Measurements from ENCODE around the gene DSCAM.

Gene DSCAM

DNA sequence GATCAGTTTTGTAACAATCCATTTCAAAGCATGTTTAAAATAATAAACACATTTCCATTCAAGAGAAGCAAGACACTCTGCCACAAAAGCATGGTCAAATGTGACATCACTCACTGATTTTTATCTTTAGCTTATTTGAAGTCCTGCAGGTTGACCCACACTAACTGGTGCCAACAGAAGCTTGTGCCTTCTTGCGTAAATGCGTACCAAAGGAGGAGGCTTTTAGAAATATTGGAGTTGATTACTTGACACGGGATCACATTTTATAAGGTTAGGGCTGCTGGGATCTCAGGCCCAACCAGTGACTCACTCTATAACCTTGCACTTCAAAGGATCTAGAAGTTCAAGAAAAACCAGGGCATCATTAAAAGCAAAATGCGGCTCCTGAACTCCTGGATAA is 776.1 kb downstream of the DSCAM start:
- Histone ChIP-seq H3K4me3 (ENCODE audit: low read depth, low read length) (no peak overlapping the region), H3K27me3 (replicated peaks) (no peaks in the 10 kb centered on the region), H3K36me3 (replicated peaks) (no peaks in the 10 kb centered on the region), H3K27ac (no peak overlapping the region)
- DNase-seq = no peak
- in situ Hi-C loops (cut with HindIII; ENCODE audit: low pct_ligation_motif_present, low sequenced_read_pairs) = no loop called here
- TF ChIP-seq, protein P1, sequence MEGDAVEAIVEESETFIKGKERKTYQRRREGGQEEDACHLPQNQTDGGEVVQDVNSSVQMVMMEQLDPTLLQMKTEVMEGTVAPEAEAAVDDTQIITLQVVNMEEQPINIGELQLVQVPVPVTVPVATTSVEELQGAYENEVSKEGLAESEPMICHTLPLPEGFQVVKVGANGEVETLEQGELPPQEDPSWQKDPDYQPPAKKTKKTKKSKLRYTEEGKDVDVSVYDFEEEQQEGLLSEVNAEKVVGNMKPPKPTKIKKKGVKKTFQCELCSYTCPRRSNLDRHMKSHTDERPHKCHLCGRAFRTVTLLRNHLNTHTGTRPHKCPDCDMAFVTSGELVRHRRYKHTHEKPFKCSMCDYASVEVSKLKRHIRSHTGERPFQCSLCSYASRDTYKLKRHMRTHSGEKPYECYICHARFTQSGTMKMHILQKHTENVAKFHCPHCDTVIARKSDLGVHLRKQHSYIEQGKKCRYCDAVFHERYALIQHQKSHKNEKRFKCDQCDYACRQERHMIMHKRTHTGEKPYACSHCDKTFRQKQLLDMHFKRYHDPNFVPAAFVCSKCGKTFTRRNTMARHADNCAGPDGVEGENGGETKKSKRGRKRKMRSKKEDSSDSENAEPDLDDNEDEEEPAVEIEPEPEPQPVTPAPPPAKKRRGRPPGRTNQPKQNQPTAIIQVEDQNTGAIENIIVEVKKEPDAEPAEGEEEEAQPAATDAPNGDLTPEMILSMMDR (IDR thresholded peaks at IDR 0.05; ENCODE audit: low read depth, low read length, missing control alignments) = no peak

GRCh38 chr21:40067751-40068150 is 779.2 kb downstream of the DSCAM start:
- Histone ChIP-seq H3K27ac (no peak overlapping the region), H3K36me3 (replicated peaks) (no peaks in the 10 kb centered on the region), H3K27me3 (replicated peaks) (no peaks in the 10 kb centered on the region), H3K4me3 (ENCODE audit: low read depth, low read length) (no peak overlapping the region)
- in situ Hi-C loops (cut with HindIII; ENCODE audit: low pct_ligation_motif_present, low sequenced_read_pairs) = no loop called here
- TF ChIP-seq, protein P1 (IDR thresholded peaks at IDR 0.05; ENCODE audit: low read depth, low read length, missing control alignments) = no peak
- no peak for DNase-seq

DNA sequence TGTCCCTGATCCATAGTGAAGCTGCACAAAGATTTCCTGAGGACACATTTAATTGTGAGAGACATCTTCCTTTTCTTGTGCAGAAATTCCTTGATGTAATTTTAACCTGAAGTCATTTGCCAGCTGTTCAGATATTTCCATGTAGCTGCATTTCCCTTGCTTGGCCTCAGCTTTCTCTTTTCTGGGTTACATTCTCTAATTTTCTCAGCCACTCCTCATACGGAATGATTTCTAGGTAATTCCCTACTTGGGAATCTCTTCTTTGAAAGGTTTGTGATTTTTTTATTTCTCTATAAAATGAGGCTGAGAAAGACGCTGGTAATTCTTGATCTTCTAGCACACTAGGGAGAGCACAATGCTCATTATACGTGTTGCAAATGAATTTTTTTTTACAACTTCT is 780.7 kb downstream of the DSCAM start:
- H3K4me3 ChIP-seq (ENCODE audit: low read depth, low read length) = no peak overlapping the region
- H3K27ac ChIP-seq = no peak overlapping the region
- no peaks in the 10 kb centered on the region for H3K36me3 ChIP-seq (replicated peaks)
- TF ChIP-seq, protein P1 (IDR thresholded peaks at IDR 0.05; ENCODE audit: low read depth, low read length, missing control alignments) = no peak
- no peak for DNase-seq
- in situ Hi-C loops (cut with HindIII; ENCODE audit: low pct_ligation_motif_present, low sequenced_read_pairs) = no loop called here
- no peaks in the 10 kb centered on the region for H3K27me3 ChIP-seq (replicated peaks)

- TF ChIP-seq, protein P1 (IDR thresholded peaks at IDR 0.05; ENCODE audit: low read depth, low read length, missing control alignments) = no peak
- H3K4me3 ChIP-seq (ENCODE audit: low read depth, low read length) = no peak overlapping the region
- no peaks in the 10 kb centered on the region for H3K27me3 ChIP-seq (replicated peaks)
- no peak overlapping the region for H3K27ac ChIP-seq
- DNase-seq = no peak
- H3K36me3 ChIP-seq (replicated peaks) = no peaks in the 10 kb centered on the region
- in situ Hi-C loops (cut with HindIII; ENCODE audit: low pct_ligation_motif_present, low sequenced_read_pairs) = no loop called here
These were observed 786.8 kb downstream of the DSCAM start for GRCh38 chr21:40060083-40060677.

DNA sequence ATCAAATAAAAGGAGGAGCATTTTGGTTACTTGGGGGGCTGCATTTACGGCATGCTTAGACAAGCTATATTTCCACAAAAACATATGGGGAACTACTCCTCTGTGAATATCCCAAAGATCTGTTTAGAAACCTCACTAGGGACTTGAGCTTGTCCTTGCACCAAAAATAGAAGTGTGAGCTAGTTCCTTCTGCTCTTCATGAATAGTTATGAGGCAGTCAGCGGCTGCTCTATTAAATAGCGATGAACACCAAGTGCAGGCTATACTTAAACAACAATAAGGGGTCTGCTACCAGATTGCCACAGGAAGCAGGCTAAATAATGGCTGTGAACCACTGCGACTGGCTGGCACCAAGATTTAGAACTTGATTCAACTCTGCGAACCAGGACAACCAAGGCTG is 789.6 kb downstream of the DSCAM start:
- Histone ChIP-seq H3K27ac (no peak overlapping the region), H3K36me3 (replicated peaks) (no peaks in the 10 kb centered on the region), H3K27me3 (replicated peaks) (no peaks in the 10 kb centered on the region), H3K4me3 (ENCODE audit: low read depth, low read length) (no peak overlapping the region)
- in situ Hi-C loops (cut with HindIII; ENCODE audit: low pct_ligation_motif_present, low sequenced_read_pairs) = no loop called here
- TF ChIP-seq, protein P1 (IDR thresholded peaks at IDR 0.05; ENCODE audit: low read depth, low read length, missing control alignments) = no peak
- DNase-seq = no peak

DNA sequence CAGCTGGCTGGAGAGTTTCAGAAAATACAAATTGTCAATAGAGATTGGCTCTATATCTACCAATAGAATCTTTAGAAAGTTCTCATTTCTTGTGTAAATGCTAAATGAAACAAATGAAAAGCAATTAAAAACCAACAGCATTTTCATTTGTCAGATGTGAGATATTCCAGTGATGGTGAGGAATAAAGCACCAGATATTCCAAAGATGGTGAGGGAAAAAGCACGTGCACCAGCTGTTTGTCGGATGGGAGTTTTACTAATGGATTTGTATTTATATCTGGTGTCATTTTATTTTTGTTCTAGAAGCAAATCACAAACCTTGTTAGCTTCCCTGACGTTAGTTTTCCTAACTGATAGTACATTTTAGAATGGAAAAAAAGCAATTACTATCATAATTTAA is 790.9 kb downstream of the DSCAM start:
- TF ChIP-seq, protein P1 (IDR thresholded peaks at IDR 0.05; ENCODE audit: low read depth, low read length, missing control alignments) = no peak
- no peaks in the 10 kb centered on the region for H3K36me3 ChIP-seq (replicated peaks)
- no peak for DNase-seq
- no peak overlapping the region for H3K27ac ChIP-seq
- no peaks in the 10 kb centered on the region for H3K27me3 ChIP-seq (replicated peaks)
- H3K4me3 ChIP-seq (ENCODE audit: low read depth, low read length) = no peak overlapping the region
- in situ Hi-C loops (cut with HindIII; ENCODE audit: low pct_ligation_motif_present, low sequenced_read_pairs) = no loop called here
